Heart right ventricle (tissue), 16 donors: Measurements from ENCODE around the gene DCHS2. TPM values are rescaled to one million over a fixed set of nuclear protein-coding genes. Genes with fewer than 3 reads are reported as not detected.

ENCODE experiments used
- ATAC-seq, 8 donors: fragments of 200-7000 bp; cut with Tn5 transposase; one replicate each; pipeline ENCODE4 v1.9.1; 2020; ENCODE audit warnings: mild to moderate bottlenecking in 8 of 8, moderate library complexity in 8 of 8, moderate number of reproducible peaks in 1 of 8
- DNase-seq, 2 donors: peaks; one replicate each; pipeline ENCODE4 v3.0.0-alpha.2; 2020
- H3K27ac ChIP-seq, 10 donors: fragments of 200-600 bp; sonication (generic) in 2 of 10; one replicate each; pipeline versions ENCODE4 v1.5.0 to v1.8.0; 2020 to 2022; ENCODE audit warnings: mild to moderate bottlenecking in 3 of 10
- H3K27me3 ChIP-seq, 7 donors: fragments of 200-600 bp; one replicate each; pipeline ENCODE4 v1.8.0; 2021 to 2022; ENCODE audit warnings: mild to moderate bottlenecking in 2 of 7
- H3K36me3 ChIP-seq, 9 donors: fragments of 200-600 bp; sonication (generic) in 1 of 9; one replicate each; pipeline versions ENCODE4 v1.5.0 to v1.8.0; 2020 to 2022; ENCODE audit warnings: mild to moderate bottlenecking in 2 of 9
- H3K4me1 ChIP-seq, 9 donors: fragments of 200-600 bp; sonication (generic) in 1 of 9; one replicate each; pipeline versions ENCODE4 v1.5.0 to v1.8.0; 2020 to 2022; ENCODE audit warnings: mild to moderate bottlenecking in 4 of 9
- H3K4me3 ChIP-seq, 10 donors: fragments of 200-600 bp; sonication (generic) in 2 of 10; one replicate each; pipeline versions ENCODE4 v1.5.0 to v1.8.0; 2020 to 2022; ENCODE audit warnings: mild to moderate bottlenecking in 7 of 10, moderate library complexity in 2 of 10
- H3K9me3 ChIP-seq, 11 donors: fragments of 200-600 bp in 10 of 11; sonication (generic) in 2 of 11; one replicate each; pipeline versions ENCODE4 v1.5.0 to v1.8.0; 2013 to 2022; ENCODE audit warnings: mild to moderate bottlenecking in 2 of 11, control low read depth in 1 of 11, moderate library complexity in 1 of 11
- CTCF ChIP-seq, 9 donors: fragments of 200-600 bp; sonication (generic) in 2 of 9; IDR thresholded peaks; one replicate each; pipeline versions ENCODE4 v1.5.0 to v1.8.0; 2021 to 2022; ENCODE audit warnings: antibody characterized with exemption in 9 of 9, mild to moderate bottlenecking in 5 of 9, moderate library complexity in 1 of 9
- WGBS, 2 donors: extraction: QIAGEN DNeasy Blood & Tissue Kit; methylation state at CpG; one replicate each; pipeline ENCODE4 v1.1.7; 2013; ENCODE audit warnings: inconsistent platforms in 1 of 2; 5-methylcytosine and 5-hydroxymethylcytosine counted together
- intact Hi-C, 10 donors: fragments of 100-400 bp; cut with DNase I; formaldehyde crosslinking; loops; one replicate each; pipeline versions ENCODE4 v1.11.1 to v1.14.2; 2022
- polyA plus RNA-seq, 2 donors: library from polyadenylated mRNA; stranded (reverse); fragments of 200-250 nt; gene quantifications; one replicate each; pipeline ENCODE4 v1.2.3, GENCODE V29; 2013
- total RNA-seq, 10 donors: library from RNA; stranded (reverse); fragmentation: NEBNext Ultra II Directional in 3 of 10; extraction: Animal tissue kit (Norgen Biotek cat#: 25700) in 3 of 10; gene quantifications; one replicate each; pipeline versions ENCODE4 v1.2.1 to v1.2.4, GENCODE V29; 2021 to 2023
- donor health status: Arrhythmogenic right ventricular cardiomyopathy.
- donor health status: ischemic (EF 13 %, LVEDD 7.1; RV severe dilation, severe dysfunction).
- donor health status: healthy with polysubstance abuse.
- donor health status: DM: no; HTN: yes; CAD: no.
- donor health status: DM: no; HTN: no; CAD: no.
- donor health status: ischemic (EF 25% LVEDD 6.9; RV normal size, moderate dysfunction).
- donor health status: ischemic (EF 25% LVEDD 5.7; RV mildly dilated, moderate dysfunction).
- donor health status: healthy.
- donor health status: DM: yes; HTN: yes; CAD: no.
- donor health status: Ischemic cardiomyopathy.
- donor health status: ischemic (EF 35%, LVEDD 5.7; RV mildly dilated, moderate dysfunction).
- donor health status: nonischemic (EF 11% LVEDD 7.7; RV severe dilation, severe dysfunction).
- donor health status: DM: yes; HTN: yes; CAD: no.
- donor health status: PGD.
- donor health status: ischemic (EF 29% LVEDD 5.4; RV normal size, mild dysfunction).
- donor health status: nonischemic (EF 23%, LVEDD 6.1; RV moderate dilation, normal function).

DCHS2 gene
- total and polyA plus RNA-seq, 12 donors = under 0.01 to 0.14 (median 0.04) TPM; not detected in 7

GRCh38 chr4:154205471-154205870 lies 286.1 kb downstream of the DCHS2 start:
- H3K9me3 ChIP-seq = no peaks in the 10 kb centered on the region
- H3K36me3 ChIP-seq = no peaks in the 10 kb centered on the region
- 40 to 41% methylated on average over 3 of the region's 3 CpGs for WGBS, 2 donors
- no peak overlapping the region for H3K4me3 ChIP-seq
- no peak for TF ChIP-seq CTCF (IDR thresholded peaks at IDR 0.05)
- no peak overlapping the region for H3K27ac ChIP-seq
- H3K4me1 ChIP-seq = no peaks in the 10 kb centered on the region
- no peak for DNase-seq
- ATAC-seq = no peak
- H3K27me3 ChIP-seq = no peaks in the 10 kb centered on the region
- intact Hi-C loops = no loop called here

GRCh38 chr4:154194649-154195048 lies 296.9 kb downstream of the DCHS2 start:
- DNase-seq (no peak), ATAC-seq (no peak)
- Histone ChIP-seq H3K36me3 (no peaks in the 10 kb centered on the region), H3K4me3 (no peak overlapping the region), H3K9me3 (peaks cover 0 to 23% (median 6%) of the 10 kb centered on the region in 11 donors), H3K27ac (no peak overlapping the region), H3K4me1 (no peaks in the 10 kb centered on the region), H3K27me3 (no peaks in the 10 kb centered on the region)
- no peak for TF ChIP-seq CTCF (IDR thresholded peaks at IDR 0.05)
- intact Hi-C loops = no loop called here

GRCh38 chr4:154192585-154192984 lies 299.0 kb downstream of the DCHS2 start:
- WGBS, 2 donors = 89 to 91% methylated on average over 8 of the region's 8 CpGs
- intact Hi-C loops = no loop called here
- peaks cover 0 to 16% (median 2%) of the 10 kb centered on the region in 11 donors for H3K9me3 ChIP-seq
- H3K4me3 ChIP-seq = no peak overlapping the region
- no peak for TF ChIP-seq CTCF (IDR thresholded peaks at IDR 0.05)
- H3K36me3 ChIP-seq = no peaks in the 10 kb centered on the region
- H3K27ac ChIP-seq = no peak overlapping the region
- no peaks in the 10 kb centered on the region for H3K4me1 ChIP-seq
- ATAC-seq = no peak
- DNase-seq = no peak
- H3K27me3 ChIP-seq = no peaks in the 10 kb centered on the region

- Histone ChIP-seq H3K27ac (no peak overlapping the region), H3K9me3 (peaks cover 0 to 2% (median 0%) of the 10 kb centered on the region in 11 donors), H3K27me3 (no peaks in the 10 kb centered on the region), H3K4me1 (no peaks in the 10 kb centered on the region), H3K36me3 (no peaks in the 10 kb centered on the region), H3K4me3 (no peak overlapping the region)
- TF ChIP-seq CTCF (IDR thresholded peaks at IDR 0.05) = no peak
- no peak for ATAC-seq
- 48 to 58% methylated on average over 4 of the region's 4 CpGs for WGBS, 2 donors
- DNase-seq = no peak
- intact Hi-C loops = no loop called here
These were observed 302.3 kb downstream of the DCHS2 start for GRCh38 chr4:154189346-154189745.
